DND-41 (cell line): ENCODE results near the gene SUN5.

Experiments used
- EZH2 ChIP-seq: IDR thresholded peaks from 3 replicates; pipeline ENCODE4 v1.6.1; 2012; ENCODE audit warnings: borderline replicate concordance, low read depth, mild to moderate bottlenecking, moderate library complexity, low read length, inconsistent platforms; ENCODE audit not compliant: severe bottlenecking
- TF ChIP-seq, protein P1 (sequence below): IDR thresholded peaks from 2 replicates; pipeline ENCODE4 v1.5.1; 2012; ENCODE audit warnings: borderline replicate concordance, low read length, moderate library complexity, mild to moderate bottlenecking; ENCODE audit not compliant: poor library complexity, severe bottlenecking; ENCODE audit errors: extremely low read depth

GRCh38 chr20:33015700-33016580 is 11.7 kb upstream of the SUN5 start:
- TF ChIP-seq, protein P1, sequence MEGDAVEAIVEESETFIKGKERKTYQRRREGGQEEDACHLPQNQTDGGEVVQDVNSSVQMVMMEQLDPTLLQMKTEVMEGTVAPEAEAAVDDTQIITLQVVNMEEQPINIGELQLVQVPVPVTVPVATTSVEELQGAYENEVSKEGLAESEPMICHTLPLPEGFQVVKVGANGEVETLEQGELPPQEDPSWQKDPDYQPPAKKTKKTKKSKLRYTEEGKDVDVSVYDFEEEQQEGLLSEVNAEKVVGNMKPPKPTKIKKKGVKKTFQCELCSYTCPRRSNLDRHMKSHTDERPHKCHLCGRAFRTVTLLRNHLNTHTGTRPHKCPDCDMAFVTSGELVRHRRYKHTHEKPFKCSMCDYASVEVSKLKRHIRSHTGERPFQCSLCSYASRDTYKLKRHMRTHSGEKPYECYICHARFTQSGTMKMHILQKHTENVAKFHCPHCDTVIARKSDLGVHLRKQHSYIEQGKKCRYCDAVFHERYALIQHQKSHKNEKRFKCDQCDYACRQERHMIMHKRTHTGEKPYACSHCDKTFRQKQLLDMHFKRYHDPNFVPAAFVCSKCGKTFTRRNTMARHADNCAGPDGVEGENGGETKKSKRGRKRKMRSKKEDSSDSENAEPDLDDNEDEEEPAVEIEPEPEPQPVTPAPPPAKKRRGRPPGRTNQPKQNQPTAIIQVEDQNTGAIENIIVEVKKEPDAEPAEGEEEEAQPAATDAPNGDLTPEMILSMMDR, result no peak
- TF ChIP-seq EZH2, result no peak
